Measurements from ENCODE around the gene HSPA5.
"Not testable (repeated sequence)": the region's sequence is repeated elsewhere in the genome, so short reads cannot be mapped to it uniquely, and the experiment has no call there.

HSPA5 gene

DNA sequence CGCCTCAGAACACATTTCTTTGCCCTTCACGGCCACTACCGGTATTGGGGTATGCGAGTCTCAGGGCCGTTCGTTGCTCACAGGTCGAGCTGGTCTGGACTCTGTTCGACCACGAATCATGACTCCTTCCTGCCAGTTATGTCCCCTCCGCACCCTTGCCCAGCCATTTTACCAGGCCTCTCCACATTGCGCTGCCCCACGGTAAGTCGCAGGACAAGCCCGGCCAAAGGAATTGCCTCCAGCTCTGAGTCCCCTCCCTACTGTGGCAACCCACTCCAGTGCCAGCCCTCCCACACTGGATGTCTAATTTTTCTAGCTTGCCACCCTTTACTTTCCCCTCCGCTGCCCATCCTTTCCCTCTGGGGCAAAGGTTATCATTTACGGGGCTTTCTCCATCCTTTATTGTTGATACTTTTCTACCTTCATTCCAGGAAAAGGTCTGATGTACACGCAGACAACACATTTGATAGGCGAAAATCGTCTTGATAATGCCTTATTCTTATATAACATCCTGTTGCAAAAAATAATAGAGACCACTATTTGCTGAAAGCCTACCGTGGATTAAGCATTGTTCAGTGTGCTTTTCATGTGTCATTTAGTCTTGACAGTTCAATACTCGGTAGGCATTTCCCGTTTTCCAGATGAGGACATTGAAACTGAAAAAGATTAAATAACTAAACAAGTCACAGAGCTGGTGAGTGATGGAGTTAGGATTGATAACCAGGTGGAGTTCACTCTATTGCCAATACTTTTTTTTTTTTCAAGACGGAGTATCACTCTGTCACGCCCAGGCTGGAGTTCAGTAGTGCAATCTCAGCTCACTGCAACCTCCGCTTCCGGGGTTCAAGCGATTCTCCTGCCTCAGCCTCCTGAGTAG lies 958 bp upstream of the HSPA5 start:
- no peak for DNase-seq

DNA sequence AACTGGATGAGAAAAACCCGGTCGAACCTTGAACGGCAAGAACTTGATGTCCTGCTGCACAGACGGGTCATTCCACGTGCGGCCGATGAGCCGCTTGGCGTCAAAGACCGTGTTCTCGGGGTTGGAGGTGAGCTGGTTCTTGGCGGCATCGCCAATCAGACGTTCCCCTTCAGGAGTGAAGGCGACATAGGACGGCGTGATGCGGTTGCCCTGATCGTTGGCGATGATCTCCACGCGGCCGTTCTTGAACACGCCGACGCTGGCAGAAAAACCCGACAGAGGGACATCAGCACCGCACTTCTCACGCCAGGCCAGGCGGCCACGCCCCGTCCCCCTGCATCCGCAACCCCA lies 519 bp downstream of the HSPA5 start:
- no peak for DNase-seq

DNA sequence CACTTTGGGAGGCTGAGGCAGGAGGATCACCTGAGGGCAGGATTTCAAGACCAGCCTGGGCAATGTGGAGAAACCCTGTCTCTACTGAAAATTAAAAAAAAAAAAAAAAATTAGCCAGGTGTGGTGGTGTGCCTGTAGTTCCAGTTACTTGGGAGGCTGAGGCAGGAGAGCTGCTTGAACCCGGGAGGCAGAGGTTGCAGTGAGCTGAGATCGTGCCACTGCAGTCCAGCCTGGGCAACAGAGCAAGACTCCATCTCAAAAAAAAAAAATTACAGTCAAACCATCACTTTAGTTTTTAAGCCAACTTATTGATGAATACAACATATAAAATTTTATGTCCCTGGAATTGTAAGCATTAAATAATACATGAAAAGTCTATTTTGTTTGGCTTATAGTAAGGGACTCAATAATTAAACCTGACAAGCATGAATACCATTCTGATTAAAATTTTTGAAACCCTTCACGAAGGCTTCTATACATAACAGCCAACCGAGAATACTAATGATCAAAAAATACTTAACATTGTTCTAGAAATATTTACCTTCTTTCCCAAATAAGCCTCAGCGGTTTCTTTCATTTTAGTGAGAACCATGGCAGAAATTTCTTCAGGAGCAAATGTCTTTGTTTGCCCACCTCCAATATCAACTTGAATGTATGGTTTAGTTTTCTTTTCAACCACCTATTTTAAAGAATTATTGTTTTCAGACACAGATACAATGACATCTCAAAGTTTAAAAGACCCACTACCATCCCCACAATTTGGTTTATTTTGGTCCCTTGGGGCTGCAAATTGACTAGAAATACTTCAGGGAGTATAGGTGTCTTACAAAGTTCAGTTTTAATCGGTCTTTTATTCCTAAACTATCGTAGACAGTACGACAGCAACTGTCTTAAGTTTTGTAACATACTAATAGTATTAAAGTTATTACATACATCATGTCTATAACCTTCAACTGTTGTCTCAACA lies 1.2 kb downstream of the HSPA5 start:
- DNase-seq = no peak

DNA sequence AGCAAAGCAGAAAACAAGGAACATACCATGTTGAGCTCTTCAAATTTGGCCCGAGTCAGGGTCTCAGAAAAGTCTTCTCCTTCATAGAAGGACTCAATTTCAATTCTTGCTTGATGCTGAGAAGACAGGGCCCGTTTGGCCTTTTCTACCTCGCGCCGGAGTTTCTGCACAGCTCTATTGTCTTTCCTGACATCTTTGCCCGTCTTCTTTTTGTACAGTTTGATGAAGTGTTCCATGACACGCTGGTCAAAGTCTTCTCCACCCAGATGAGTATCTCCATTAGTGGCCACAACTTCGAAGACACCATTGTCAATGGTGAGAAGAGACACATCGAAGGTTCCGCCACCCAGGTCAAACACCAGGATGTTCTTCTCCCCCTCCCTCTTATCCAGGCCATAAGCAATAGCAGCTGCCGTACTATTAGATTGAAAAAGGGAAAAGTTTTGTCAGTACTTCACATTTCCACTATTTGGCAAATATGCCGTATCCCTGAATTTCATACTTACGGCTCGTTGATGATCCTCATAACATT lies 2.2 kb downstream of the HSPA5 start:
- no peak for DNase-seq

DNA sequence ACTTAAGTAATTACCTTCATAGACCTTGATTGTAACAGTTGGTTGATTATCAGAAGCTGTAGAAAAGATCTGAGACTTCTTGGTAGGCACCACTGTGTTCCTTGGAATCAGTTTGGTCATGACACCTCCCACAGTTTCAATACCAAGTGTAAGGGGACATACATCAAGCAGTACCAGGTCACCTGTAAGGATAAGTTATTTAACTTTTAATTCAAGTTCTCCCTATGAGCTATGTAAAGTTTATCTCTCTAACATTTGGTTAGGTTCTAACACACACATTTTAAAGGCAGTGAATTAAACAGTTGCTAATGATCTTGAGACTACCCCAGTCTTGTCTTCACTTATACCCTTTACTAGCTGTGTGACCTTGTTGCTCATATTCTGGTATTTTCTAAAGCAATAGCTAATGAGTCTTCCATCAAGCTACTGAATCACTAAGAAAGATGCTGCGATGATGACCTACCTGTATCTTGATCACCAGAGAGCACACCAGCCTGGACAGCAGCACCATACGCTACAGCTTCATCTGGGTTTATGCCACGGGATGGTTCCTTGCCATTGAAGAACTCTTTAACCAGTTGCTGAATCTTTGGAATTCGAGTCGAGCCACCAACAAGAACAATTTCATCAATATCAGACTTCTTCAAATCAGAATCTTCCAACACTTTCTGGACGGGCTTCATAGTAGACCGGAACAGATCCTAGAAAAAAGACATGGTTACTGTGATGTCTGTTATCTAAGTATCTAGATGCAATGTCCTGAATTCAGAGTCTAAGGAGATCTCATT lies 2.8 kb downstream of the HSPA5 start:
- DNase-seq = no peak

DNA sequence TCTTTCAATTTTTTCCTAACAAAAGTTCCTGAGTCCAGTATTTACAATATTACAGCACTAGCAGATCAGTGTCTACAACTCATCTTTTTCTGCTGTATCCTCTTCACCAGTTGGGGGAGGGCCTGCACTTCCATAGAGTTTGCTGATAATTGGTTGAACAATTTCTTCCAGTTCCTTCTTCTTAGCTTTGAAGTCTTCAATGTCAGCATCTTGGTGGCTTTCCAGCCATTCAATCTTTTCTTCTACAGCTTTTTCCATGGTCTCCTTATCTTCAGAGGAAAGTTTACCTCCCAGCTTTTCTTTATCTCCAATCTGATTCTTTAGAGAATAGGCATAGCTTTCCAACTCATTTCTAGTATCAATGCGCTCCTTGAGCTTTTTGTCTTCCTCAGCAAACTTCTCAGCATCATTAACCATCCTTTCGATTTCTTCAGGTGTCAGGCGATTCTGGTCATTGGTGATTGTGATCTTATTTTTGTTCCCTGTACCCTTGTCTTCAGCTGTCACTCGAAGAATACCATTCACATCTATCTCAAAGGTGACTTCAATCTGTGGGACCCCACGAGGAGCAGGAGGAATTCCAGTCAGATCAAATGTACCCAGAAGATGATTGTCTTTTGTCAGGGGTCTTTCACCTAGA lies 4.5 kb downstream of the HSPA5 start:
- not testable (repeated sequence) for DNase-seq

DNA sequence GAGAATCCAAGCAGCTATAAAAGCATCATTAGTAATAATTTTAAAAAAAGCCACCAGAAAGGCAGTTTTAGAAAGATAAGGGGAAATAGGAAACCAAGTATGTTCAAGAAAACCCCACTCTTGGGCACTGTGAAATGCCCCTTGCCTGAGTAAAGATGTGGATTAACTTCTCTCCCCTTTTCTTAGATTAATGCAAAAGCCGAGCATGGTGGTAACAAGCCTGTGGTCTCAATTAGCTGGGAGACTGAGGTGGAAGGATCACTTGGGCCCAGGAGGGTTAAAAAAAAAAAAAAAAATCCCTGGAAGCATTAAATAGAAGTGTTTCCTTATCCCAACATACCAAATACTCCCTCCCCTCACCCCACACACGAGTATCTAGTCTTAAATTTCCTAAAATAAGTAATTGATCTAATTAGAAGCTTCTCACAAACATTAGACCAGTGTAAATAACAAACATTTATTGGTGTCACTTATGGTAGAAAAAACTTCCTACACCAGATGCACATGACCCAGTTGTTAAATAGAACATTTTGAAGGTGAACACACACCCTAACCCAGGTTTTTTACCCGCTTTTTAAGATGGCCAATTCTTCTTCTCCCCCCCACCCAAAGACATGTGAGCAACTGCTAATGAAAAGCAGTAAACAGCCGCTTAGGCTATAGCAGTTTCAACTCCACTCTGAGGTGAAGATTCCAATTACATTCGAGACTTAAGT lies 5.2 kb downstream of the HSPA5 start:
- no peak for DNase-seq

DNA sequence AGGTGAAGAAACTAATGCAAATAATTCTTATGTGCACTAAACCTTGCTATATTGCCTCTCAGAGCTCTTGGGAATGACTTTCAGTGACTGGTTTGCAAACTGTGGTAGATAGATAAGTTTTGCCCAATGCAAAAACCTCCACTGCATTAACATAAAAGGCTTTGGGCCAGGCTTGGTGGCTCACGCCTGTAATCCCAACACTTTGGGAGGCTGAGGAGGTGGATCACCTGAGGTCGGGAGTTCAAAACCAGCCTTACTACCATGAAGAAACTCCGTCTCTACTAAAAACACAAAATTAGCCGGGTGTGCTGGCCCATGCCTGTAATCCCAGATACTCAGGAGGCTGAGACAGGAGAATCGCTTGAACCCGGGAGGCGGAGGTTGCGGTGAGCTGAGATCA lies 7.0 kb downstream of the HSPA5 start:
- not testable (repeated sequence) for DNase-seq

DNA sequence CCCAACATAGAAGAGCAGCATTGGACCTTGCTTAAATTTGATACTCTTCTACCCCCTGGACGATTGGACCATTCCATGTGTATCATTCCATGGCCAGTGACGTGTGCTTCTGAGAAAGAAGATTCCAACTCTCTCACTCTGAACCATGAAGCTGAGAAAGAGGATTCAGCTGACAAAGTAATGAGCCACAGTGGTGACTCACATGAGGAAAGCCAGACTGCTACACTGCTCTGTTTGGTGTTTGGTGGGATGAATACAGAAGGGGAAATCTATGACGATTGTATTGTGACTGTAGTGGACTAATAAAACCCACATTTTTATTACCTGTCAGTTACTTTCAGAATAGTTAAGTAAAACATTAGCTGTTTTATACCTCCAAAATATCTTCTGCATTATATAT lies 7.5 kb downstream of the HSPA5 start:
- DNase-seq = no peak

DNA sequence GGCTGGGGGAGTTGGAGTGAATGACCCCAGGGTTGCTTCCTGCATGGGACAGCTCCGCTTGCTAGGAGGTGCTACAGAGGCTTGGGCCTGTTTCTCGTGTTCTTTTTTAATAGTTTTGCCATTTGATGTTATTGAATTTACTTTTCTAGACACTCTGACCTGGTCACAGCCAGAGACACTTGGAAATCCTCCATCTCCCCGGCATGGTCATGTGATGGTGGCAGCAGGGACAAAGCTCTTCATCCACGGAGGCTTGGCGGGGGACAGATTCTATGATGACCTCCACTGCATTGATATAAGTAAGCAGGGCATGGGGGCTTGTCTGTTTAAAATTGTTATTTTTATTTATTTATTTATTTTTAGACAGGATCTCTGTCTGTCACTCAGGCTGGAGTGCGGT lies 13.4 kb downstream of the HSPA5 start:
- DNase-seq = no peak

DNA sequence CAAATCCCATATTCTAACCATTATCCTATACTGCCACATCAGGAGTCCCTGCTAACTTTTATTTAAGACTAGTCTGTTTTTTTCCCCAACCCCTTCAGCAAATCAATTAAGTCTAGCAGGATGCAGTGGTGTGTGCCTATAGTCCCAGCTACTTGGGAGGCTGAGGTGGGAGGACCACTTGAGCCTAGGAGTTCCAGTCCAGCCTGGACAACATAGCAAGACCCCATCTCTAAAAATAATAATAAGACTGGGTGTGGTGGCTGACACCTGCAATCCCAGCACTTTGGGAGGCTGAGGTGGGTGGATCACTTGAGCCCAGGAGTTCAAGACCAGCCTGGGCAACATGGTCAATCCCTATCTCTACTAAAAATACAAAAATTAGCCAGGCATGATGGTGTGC lies 16.3 kb downstream of the HSPA5 start:
- DNase-seq = not testable (repeated sequence)

DNA sequence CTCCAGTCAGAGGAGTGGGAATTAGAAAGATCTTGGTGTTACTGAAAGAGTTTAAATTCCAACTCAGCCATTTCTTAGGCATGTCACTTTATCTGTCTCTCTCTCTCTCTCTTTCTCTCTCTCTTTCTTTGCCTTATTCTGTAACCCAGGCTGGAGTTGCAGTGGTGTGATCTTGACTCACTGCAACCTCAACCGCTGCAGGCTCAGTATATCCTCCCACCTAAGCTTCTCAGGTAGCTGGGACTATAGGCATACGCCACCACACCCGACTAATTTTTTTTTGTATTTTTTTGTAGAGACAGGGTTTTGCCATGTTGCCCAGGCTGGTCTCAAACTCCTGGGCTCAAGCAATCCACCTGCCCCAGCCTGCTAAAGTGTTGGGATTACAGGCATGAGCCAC lies 22.5 kb downstream of the HSPA5 start:
- DNase-seq = no peak

DNA sequence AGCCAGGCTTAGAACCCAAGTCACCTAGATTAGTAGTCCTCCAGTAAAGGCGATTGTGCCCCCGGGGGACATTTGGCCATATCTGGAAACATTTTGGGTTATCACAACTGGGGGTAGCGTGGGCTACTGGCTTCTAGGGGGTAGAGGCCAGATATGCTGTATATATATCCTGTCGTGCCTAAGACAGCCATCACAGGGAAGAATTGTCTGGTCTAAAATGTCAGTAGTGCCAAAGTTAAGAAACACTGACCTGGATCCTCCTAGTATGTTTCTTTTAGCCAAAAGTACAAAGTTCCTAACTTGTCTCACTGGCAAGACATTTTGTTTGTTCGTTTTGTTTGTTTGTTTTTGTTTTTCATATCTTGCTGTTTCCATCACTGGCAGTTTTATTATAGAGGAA lies 27.0 kb downstream of the HSPA5 start:
- DNase-seq = no peak

DNA sequence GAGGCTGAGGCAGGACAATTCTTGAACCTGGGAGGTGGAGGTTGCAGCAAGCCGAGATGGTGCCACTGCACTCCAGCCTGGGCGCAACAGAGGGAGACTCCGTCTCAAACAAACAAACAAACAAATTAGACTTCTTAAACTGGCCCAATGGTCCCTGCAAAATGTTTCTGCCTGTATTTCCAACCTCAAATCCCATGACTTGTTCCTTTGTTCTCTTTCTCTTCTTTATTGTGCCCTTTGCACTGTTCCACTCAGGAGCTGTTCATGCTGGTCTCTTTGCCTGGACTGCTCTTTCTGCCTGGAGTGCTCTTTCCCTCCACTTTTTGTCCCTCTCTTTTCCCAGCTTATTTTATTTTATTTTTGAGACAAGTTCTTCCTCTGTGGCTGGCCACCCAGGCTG lies 36.7 kb downstream of the HSPA5 start:
- no peak for DNase-seq

DNA sequence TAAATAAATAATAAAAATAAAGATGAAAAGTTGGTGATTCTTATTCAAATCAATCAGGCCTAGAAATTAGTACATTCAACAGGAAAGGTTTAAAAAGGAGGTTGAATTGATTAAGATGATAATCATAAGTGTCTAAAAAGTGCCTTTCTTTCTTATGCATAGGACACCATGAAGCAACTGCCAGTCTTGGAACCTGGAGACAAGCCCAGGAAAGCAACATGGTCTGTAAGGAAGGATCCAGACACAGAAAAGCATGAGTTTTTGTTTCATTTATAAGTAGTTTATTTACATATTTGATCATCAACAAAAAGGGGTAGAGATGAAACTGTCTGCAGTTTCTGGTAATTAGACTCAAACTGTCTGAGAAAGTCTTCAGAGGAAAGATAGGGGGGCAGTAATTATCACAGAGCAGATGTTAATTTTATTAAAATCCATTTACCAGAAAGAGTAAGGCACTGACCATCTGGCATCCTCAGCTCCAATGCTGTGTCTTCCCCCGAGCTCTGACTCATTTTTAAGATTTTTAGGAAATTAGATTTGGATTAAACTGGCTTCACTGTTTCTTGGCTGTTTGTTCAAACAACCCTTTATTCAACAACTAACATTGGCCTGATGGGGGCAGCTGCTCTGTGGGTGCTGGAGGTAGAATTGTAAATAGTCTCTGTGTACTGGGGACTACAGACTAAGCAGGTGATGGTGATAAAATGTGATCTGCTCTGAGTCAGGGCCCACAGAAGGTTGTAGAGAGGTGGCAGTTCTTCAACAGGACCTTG lies 38.1 kb downstream of the HSPA5 start:
- DNase-seq = no peak

DNA sequence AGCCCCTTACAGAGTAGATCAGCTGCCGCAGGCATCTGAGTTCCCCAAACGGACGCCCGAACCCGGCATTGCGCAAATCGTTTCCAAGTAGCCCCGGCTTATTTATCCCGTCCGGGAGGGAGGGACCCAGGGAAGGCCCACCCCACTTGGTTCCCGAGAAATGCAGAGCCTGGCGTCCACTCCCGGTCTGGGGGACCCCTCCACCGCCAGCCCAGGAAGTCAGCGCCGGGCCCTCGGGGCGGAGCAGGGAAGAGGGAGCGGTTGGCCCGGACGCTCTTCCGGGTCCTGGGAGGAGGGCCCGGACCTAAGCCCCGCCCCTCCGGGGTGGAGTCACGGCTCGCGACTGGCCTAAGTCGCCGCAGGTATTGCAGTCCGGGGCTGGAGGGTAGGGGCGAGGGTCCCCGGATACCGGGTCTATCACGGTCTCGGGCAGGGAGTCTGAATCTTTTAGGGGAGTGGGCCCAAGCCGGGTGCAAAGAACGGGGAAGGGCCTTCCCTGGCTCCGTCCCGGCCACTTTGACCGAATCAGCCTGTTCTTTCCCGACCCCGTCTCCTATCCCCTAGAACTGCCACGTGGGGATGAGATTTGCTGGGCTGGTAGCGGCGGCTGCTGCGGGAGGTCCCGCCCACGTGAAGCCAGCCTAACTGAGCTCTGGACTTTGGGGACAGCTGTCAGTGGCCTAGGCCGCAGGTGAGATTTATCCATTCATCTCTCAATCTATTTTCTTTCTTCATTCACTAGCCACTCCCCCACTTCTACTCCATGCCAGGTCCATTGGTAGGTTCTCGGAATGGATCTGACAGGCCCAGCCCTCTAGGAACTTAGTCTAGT lies 40.7 kb downstream of the HSPA5 start, which contains the start of gene RABEPK:
RABEPK (plus strand) TSS at position 327 of the 832 bp plus-strand sequence. CDS start 2,472 bp downstream, outside the sequence.
- DNase-seq = peak; percentile 79

DNA sequence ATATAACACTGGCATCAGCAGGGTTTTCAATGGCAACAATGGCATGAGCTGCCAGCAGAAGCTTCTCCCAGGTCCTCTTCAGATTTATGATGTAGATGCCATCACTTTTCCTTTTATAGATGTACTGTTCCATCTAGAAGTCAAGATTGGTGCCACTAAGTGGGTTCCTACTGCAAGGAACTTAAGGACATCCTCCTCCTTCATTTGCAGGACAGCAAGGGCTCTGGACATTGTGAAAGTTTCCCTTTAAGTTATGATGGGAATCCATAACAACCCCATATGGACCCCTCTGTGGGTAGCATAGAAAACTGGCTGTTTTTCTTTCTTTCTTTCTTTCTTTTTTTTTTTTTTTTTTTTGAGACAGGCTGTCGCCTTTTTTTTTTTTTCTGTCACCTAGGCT lies 45.6 kb downstream of the HSPA5 start:
- DNase-seq = not testable (repeated sequence)

DNA sequence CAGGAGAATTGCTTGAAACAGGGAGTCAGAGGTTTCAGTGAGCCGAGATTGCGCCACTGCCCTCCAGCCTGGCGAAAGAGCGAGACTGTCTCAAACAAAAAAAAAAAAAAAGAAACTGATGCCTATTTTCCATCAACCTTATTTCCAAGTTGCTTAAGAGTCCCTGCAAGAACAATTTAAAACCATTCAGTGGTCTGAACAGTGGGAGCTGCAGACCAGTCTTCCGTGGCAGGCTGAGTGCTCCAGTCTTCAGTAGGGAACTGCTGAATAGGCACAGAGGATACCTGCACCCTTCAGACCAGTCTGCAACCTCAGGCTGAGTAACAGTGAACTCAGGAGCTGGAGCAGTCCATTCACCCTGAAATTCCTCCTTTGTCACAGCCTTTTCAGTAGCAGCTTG lies 46.7 kb downstream of the HSPA5 start:
- not testable (repeated sequence) for DNase-seq

DNA sequence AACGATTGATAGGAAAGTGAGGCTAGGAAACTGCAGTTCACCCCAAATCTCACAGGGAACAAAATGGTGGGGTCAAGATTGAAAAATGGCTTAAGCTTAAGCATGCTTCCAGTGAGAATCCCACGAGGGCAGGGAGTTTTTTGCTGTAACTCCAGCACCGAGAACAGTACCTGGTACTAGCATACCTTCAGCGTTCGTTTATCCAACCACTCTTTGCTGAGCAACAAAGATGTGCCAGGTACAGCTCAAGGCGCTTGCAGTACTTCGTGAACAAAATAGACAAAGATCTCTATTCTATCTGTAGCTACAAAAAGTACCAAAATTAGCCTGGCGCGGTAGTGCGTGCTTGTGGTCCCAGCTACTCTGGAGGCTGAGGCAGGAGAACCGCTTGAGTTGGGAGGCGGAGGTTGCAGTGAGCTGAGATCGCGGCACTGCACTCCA lies 50.8 kb downstream of the HSPA5 start:
- no peak for DNase-seq

Data from activated gamma-delta T cell (primary cell).